Glomerular visceral epithelial cell (primary cell): ENCODE measurements around the gene NVL.
A peak's percentile ranks its signal among the peaks of the same experiment; 100 is the strongest.
"Not testable (repeated sequence)": the region's sequence is repeated elsewhere in the genome, so short reads cannot be mapped to it uniquely, and the experiment has no call there.

Source experiments
- DNase-seq: peaks from one replicate; pipeline ENCODE4 v3.0.0-alpha.2; 2016; ENCODE audit errors: extremely low spot score

Gene NVL

DNA sequence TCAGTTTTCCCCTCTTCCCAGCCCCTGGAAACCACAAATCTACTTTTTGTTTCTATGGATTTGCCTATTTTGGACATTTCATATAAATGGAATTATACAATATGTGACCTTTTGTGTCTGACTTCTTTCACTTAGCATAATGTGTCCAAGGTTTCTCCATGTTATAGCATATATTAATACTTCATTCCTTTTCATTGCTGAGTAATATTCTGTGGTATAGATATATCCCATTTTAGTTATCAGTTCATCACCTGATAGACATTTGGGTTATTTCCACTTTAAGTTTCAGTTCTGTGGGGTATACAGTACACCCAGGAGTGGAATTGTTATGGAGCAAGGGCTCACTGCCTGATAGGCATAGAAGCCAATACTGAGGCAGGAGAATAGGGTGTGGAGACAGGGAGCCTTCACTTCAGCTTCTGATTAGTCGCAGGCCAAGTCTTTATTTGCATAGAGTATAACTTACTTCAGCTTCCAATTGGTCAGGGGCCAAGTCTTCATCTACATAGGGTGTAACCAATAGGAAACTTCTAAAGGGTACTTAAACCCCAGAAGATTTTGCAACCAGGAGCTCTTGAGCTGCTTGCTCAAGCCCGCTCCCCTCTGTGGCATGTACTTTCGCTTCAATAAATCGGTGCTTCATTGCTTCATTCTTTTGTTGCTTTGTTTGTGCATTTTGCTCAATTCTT is 8.3 kb upstream of the NVL start:
- no peak for DNase-seq

GRCh38 chr1:224333939-224334786 is 4.2 kb upstream of the NVL start:
- DNase-seq, result peak; percentile 34

DNA sequence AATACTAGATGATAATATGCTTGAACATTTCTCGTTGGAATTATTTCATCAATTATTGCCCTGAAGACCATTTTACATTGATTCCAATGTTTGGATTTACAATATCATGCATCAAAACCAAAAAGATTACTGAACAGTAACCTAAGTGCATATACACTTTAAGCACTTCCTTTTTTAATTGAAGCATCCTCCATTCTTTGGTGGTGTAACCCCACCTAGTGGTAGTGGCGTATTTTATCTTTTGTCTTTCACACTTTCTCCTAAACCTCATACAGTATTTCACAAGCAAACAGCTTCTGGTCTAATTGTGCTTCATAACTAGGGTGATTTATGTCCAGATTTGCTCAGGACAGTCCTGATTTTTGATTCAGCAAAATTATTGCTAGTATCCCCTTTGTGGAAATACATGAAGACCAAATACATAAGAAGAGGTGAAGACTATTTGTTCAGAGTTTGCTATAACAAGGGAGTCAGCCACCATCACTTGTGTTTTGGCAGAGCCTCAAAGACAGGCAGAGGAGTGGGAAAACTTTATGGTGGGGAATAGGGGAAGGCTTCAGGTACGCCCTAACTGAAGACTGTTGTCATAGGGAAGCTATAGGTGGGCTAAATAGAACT is 3.4 kb upstream of the NVL start:
- DNase-seq, result peak; percentile 71

- no peak for DNase-seq
These were observed 1.9 kb upstream of the NVL start for GRCh38 chr1:224331824-224332223.

- no peak for DNase-seq
These were observed 1.4 kb upstream of the NVL start for GRCh38 chr1:224331326-224331725.

DNA sequence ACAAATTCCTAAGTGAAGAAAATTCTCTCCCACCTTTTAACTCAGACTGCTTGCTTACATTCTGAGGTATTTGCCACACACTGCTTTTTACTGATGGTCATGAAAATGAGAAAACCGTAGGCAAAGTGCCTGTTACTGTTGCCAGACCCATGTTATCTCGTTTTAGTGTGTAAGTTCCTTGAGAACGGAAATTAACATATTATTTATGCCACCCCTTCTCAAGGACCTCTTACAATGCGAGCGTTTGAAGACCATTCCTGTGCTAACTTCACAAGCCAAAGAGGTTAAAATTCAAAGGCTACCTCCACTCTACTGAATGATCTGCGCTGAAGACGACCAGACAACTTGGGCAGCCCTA is 509 bp downstream of the NVL start:
- no peak for DNase-seq

DNA sequence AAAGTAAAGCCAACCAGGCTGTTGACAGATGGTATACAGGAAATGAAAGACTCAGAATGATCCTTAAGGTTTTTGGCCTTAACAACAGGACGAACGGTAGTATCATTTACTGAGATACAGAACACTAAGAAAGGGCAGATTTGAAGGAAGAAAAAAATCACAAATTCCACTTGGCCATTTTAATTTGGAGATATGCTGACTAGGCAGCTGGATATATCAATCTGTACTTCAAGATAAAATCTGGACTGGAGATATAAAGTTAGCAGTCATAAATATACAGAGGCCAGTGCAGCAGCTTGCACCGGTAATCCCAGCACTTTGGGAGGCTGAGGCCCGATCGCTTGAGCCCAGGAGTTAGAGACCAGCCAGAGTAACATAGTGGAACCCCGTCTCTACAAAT is 1.3 kb downstream of the NVL start:
- DNase-seq, result no peak

- DNase-seq, result no peak
These were observed 4.0 kb downstream of the NVL start for GRCh38 chr1:224325959-224326358.

- DNase-seq, result no peak
These were observed 8.3 kb downstream of the NVL start for GRCh38 chr1:224321706-224322105.

DNA sequence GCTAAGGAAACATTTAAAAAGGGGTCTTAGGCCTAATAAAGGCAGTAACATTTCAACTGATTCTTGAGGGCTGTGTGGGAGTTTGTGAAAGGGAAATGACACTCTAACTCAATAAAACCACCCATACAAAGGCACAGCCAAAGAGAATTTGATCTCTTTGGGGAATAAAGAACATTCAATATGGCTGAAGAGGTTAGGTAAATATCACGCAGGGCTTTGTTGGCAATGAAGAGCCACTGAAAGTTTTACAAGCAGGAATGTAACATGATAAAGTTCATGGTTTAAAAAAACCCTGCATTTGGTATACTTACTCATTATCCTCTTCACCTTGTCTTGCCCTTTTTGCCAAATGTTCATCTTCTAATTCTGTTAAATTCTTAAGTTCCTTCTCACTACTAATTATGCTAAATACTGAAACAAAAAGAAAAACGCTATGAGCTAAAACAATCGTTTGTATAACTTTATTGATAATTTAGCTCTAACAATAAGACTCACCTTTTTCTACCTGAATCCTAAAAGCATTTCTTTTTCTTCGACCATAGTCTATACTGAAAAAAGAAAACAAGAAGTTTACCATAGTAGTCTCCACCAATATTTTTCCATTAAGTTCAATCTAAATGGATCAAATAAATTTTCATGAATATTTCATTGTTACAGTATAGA is 12.5 kb downstream of the NVL start:
- DNase-seq, result no peak

DNA sequence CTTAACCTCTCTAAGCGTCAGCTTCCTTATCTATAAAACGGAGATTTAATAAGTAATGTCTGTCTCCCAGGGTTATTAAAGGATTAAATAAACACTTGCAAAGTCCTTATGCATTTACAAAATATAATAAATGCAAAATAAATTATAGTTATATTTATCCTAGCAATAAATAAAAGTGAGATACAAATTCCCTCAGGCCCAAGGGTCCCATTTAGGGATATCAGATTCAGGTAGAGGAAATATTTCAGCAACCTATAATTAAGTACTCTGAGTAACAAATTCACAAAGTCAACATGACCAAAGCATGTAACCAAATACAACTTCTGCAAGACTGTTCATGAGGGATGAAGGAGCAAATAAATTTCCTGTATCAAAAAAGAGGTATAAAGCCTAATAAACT is 17.9 kb downstream of the NVL start:
- DNase-seq, result no peak

DNA sequence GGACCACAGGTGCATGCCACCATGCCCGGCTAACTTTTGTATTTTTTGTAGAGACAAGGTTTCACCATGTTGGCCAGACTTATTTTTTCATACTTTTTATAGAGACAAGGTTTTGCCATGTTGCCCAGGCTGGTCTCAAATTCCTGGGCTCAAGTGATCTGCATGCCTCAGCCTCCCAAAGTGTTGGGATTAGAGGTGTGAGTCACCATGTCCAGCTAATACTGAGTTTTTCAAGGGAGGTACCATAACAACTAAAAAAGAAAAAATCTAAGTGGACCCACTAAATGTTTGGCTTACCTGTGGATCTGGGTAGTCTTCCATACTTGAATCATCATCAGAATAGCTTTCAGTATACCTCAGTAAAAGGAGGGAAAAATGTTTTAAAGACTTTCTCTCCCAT is 18.5 kb downstream of the NVL start:
- DNase-seq, result not testable (repeated sequence)

- DNase-seq, result no peak
These were observed 21.9 kb downstream of the NVL start for GRCh38 chr1:224308064-224308463.

GRCh38 chr1:224304767-224305166 is 25.2 kb downstream of the NVL start:
- no peak for DNase-seq

DNA sequence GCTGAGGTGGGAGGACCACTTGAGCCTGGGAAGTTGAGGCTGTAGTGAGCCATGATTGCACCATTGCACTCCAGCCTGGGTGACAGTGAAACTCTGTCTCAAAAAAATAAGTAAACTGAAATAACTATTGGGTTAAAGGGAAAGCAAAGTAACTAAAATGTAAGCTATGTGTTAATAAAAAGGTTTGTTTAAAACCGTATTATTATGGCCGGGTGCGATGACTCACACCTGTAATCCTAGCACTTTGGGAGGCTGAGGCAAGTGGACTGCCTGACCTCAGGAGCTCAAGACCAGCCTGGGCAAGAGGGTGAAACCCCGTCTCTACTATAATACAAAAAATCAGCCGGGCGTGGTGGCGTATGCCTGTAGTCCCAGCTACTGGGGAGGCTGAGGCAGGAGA is 27.0 kb downstream of the NVL start:
- no peak for DNase-seq

DNA sequence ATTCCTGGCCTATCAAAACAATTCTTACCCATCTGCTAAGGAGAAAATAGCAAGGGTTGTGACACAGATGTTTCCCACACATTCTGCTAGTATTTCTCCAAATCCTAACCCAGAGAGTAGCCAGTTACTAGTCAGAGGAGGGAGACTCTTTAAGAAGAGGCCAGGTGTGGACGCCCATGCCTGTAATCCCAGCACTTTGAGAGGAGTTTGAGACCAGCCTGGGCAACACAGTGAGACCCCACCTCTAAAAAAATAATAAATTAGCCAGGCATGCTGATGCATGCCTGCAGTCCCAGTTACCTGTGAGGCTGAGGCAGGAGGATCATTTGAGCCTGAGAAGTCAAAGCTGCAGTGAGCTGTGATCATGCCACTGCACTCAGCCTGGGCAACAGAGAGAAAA is 28.6 kb downstream of the NVL start:
- no peak for DNase-seq

GRCh38 chr1:224300346-224300745 is 29.6 kb downstream of the NVL start:
- DNase-seq, result peak; percentile 69

- DNase-seq, result no peak
These were observed 31.3 kb downstream of the NVL start for GRCh38 chr1:224298346-224299330.

DNA sequence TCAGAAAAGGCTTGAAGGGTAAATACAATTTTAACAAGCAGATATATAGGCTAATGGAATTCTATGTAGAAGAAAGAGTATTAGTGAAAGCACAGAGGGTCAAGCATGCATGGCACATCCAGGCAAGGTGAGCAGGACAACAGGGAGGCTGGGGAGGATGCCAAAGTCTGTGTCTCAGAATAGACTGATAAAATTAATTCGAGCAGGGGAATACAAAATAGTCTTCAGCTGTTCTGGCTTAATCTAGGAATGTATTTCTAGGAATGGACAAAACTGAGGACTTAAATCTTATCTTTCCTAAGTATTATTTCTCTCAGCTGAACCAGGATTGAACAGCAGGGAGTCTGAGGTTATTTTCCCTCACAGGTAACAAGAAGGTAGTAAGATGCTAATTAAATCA is 35.2 kb downstream of the NVL start:
- DNase-seq, result no peak

GRCh38 chr1:224292419-224292818 is 37.6 kb downstream of the NVL start:
- no peak for DNase-seq

- DNase-seq, result no peak
These were observed 40.6 kb downstream of the NVL start for GRCh38 chr1:224289396-224289795.
